CD4-positive, alpha-beta T cell treated with Interferon gamma for 1 hour (primary cell): ENCODE measurements around the gene PEX14.

Source experiments
- DNase-seq: peaks from one replicate; pipeline ENCODE4 v3.0.0-alpha.2; 2020

PEX14 gene

GRCh38 chr1:10599194-10599861 lies 124.6 kb downstream of the PEX14 start:
- DNase-seq = no peak

GRCh38 chr1:10601342-10602070 lies 126.8 kb downstream of the PEX14 start:
- DNase-seq = no peak

- DNase-seq = no peak
These were observed 128.2 kb downstream of the PEX14 start for GRCh38 chr1:10602936-10603335.

- DNase-seq = no peak
These were observed 130.2 kb downstream of the PEX14 start for GRCh38 chr1:10604966-10605365.

GRCh38 chr1:10606064-10606463 lies 131.3 kb downstream of the PEX14 start:
- no peak for DNase-seq

- DNase-seq = no peak
These were observed 132.5 kb downstream of the PEX14 start for GRCh38 chr1:10607228-10607627.

- no peak for DNase-seq
These were observed 133.9 kb downstream of the PEX14 start for GRCh38 chr1:10608690-10609089.

- no peak for DNase-seq
These were observed 136.3 kb downstream of the PEX14 start for GRCh38 chr1:10610901-10611600.

GRCh38 chr1:10612436-10613160 lies 137.8 kb downstream of the PEX14 start:
- no peak for DNase-seq

GRCh38 chr1:10613340-10613739 lies 138.6 kb downstream of the PEX14 start:
- DNase-seq = no peak

- no peak for DNase-seq
These were observed 139.1 kb downstream of the PEX14 start for GRCh38 chr1:10613861-10614260.

- no peak for DNase-seq
These were observed 139.9 kb downstream of the PEX14 start for GRCh38 chr1:10614377-10615225.

GRCh38 chr1:10615332-10615731 lies 140.6 kb downstream of the PEX14 start:
- DNase-seq = no peak

GRCh38 chr1:10615932-10616671 lies 141.4 kb downstream of the PEX14 start:
- no peak for DNase-seq

GRCh38 chr1:10616696-10617095 lies 141.9 kb downstream of the PEX14 start:
- no peak for DNase-seq

GRCh38 chr1:10617318-10617717 lies 142.6 kb downstream of the PEX14 start:
- no peak for DNase-seq

GRCh38 chr1:10617931-10618885 lies 143.5 kb downstream of the PEX14 start:
- DNase-seq = no peak

GRCh38 chr1:10620776-10621175 lies 146.0 kb downstream of the PEX14 start:
- DNase-seq = no peak

GRCh38 chr1:10621906-10622305 lies 147.2 kb downstream of the PEX14 start:
- no peak for DNase-seq

- no peak for DNase-seq
These were observed 148.3 kb downstream of the PEX14 start for GRCh38 chr1:10622910-10623685.
